CD1c-positive myeloid dendritic cell (primary cell): ENCODE measurements around the gene PRKAR1B.

Source experiments
- DNase-seq: peaks from one replicate; pipeline ENCODE4 v3.0.0-alpha.2; 2016; ENCODE audit errors: extremely low spot score

Gene PRKAR1B

GRCh38 chr7:603152-603951, 123.7 kb downstream of the PRKAR1B start:
- peak; percentile 58 for DNase-seq

DNA sequence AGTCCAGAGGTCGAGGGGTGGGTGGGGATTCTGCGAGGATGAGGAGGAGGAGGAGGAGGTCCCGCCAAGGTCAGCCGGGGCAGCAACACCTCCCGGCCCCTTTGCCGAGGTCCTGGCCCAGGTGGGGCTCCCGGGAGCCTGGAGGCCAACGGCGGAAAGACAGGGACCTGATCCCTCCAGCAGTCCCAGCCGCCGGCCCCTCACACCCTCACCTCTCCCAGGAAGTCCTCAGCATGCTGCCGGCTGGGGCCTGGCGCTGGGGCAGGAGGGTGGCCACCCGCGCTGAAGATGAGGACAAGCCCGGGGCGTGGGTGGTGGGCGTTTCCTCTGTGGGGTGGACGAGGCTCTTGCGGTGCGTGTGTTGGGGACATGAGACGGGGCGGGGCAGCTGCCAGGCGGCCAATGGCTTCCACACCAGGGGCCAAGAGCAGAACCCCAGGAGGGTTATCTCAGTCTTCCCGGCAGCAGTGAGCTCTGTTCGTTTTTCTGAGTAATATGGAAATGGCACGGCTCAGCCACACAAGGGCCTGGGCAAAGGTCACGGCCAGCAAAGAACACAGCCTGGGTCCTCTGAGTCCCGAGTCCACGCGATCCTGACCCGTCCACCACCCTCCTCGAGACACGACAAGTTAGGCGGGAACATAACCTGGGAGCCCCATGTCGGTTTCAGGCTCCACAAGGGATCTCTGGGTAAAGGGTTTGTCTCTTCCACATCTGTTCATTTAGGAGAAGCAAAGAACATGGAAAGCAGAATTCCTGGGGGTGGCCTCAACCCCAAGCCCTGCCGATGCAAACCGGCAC, 124.5 kb downstream of the PRKAR1B start:
- peak; percentile 96 for DNase-seq

DNA sequence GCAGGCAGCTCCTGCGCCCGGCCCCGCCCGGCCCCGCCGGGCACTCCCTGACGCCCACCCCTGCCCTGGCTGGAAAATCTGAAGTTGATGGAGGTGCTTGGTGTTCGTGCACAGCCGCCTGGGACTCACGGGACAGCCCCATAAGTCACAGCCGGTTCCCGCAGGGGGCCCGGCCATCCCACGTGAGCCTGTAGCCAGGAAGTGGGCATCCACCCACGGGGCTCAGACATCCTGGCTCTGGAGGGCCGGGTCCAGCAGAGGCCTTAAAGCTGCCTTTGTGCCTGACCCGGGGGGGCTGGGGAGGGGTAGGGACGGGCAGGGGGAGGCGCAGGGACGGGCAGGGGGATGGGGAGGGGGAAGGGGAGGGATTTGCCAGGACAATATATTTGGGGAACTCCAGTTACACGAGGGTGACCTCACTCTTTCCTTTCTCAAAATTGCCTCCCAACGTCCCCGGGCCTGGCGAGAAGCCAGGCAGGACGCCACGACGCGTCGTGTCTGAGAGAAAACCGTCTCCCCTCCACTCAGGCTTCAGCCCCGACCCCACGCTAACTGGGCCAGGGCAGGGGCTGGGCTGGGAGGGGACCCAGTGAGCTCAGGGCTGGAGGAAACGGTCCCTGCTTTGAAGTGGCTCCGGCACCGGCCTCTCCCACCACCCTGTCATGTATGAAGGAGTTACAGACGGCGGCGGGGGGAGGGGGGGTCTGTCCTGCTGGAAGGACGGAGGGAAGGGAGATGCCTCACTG, 125.3 kb downstream of the PRKAR1B start:
- peak; percentile 94 for DNase-seq

DNA sequence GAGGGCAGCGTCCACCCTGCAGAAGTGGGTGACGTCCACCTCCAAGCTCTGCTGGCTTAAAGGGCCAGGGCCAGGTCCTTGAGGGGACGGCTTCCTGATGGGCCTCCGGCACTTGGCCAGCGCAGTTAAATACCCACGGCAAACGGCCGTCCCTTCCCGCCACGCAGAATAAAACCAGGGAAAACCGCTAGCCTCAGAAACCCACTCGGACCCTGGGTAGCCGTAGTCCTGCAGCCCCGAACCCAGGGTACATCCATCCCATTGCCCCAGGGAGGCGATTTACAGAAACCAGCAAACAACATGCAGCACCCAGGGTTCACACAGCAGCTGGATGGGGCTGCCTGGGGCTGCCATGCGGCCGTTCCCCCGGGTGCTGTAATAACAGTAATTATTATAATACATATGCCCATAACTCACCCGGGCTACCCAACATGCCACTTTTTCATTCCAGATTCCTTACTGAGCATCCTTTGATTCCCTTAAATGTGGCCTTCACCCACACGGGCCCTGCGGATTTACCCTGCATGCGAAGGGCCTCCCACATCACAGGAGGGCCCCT, 126.0 kb downstream of the PRKAR1B start:
- DNase-seq = no peak

DNA sequence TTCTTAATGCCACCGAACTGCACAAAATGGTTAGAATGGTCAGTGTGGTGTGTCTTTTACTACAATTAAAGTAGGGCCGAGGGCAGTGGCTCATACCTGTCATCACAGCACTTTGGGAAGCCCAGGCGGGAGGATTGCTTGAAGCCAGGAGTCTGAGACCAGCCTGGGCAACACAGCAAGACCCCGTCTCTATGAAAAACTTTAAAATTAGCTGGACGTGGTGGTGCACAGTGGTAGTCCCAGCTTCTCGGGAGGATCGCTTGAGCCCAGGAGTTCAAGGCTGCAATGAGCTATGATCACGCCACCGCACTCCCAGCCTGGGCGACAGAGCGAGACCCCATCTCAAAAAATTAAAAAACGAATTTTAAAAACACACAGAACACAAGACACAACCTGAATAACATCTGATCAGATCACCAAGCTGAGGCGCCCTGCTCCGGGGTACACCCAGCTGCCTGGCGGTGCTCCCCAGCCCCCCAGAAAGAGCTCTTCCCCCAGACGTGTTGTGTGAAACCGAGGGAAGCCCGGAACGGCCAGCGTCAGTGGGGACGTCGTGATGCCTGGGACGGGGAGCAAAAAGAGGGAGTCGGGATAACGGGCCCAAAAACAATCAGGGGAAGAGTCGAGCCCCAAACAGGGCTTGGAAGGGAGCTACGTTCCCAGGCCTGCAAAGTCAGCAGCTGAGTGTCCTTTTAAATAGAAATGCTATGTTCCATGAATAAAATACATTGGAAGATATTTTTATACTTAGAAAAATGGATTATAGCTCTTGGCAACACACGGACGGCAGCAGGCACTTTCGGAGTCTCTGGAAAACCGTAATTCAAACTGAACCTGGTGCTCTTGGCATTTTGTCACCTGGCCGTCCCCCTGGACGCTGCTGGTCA, 126.7 kb downstream of the PRKAR1B start:
- DNase-seq = no peak

DNA sequence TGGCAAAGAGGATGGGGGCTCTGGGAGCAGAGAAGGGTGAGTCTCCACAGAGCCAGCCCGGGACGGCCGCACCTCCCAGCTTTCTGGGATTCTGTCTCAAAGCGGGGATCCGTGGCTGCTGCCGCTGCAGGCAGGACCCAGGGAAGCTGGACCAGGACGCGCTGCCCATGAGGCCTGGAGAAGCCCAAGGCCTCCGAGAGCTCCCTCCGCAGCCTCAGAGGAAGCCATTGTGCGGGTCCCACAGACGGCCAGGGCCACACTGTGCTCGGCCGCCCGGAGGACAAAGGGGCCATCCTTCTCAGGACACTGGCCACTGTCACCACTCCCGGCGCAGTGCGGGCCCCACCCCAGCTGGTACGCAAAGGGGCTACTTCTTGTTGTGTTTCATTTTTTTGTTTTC, 128.2 kb downstream of the PRKAR1B start:
- DNase-seq = no peak

- no peak for DNase-seq
Observed at GRCh38 chr7:597348-598178, 129.5 kb downstream of the PRKAR1B start.

DNA sequence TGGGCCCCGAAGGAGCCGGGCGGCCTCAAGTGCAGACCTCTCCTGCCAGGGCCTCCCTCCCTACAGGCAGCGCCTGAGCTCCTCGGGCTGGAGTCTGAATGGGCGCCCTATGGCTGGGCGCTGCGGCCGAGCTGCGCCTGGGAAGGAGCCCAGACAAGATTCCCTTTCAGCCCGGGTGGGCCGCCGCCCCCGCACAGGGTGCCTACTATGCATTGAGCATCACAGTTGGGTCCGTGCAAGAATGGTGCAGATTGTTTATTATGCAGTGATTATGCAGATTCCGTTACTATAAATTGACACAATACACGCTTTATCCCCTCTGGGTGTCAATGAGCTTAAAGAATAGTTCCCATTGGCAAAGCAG, 130.3 kb downstream of the PRKAR1B start:
- no peak for DNase-seq

- DNase-seq = no peak
Observed at GRCh38 chr7:596071-596818, 130.8 kb downstream of the PRKAR1B start.

- DNase-seq = no peak
Observed at GRCh38 chr7:595621-596010, 131.5 kb downstream of the PRKAR1B start.

DNA sequence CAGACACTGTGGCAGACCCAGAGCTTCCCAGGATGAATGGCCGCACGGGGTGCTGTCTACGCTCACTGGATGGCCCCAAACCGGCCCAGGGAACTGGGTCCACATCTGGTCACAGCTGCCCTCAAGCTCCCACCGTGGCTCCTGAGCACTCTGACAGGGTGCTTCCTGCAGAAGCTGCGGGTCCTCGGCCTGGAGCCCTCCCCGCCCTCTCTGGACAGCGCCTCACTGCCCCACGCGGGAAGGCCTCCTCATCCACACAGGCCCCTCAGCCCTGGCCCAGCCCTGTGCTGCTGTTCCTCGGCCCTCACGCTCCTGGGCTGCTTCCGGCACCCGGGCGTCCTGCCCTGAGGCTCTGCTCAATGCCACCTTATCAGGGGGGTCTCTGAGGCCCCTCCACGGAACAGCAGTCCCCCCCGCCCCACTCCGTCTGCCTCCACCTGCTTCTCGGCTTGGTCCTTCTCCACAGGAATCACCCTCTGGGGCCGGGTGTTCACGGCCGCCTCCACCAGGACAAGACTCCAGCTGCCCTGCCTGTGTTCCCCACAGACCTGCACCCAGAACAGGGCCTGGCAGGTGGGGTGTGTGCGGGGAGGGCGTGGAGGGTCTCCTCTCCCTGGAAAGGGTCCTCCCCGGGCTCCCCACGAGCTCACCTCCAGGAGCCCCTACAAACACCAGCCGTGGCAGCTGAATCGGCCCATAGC, 132.0 kb downstream of the PRKAR1B start:
- DNase-seq = no peak

- DNase-seq = no peak
Observed at GRCh38 chr7:594212-594913, 132.7 kb downstream of the PRKAR1B start.

GRCh38 chr7:593324-594115, 133.6 kb downstream of the PRKAR1B start:
- DNase-seq = peak; percentile 33

GRCh38 chr7:591856-592628, 135.0 kb downstream of the PRKAR1B start:
- DNase-seq = no peak

GRCh38 chr7:590731-591551, 136.1 kb downstream of the PRKAR1B start:
- DNase-seq = no peak
